Suppressor macrophage treated with lipopolysaccharide for 1 hour (primary cell): ENCODE measurements around the gene CDK18.
"Not testable (repeated sequence)": the region's sequence is repeated elsewhere in the genome, so short reads cannot be mapped to it uniquely, and the experiment has no call there.

Source experiments
- DNase-seq, 3 donors: peaks; one replicate each; pipeline ENCODE4 v3.0.0-alpha.2; 2020 to 2022

CDK18 gene

DNA sequence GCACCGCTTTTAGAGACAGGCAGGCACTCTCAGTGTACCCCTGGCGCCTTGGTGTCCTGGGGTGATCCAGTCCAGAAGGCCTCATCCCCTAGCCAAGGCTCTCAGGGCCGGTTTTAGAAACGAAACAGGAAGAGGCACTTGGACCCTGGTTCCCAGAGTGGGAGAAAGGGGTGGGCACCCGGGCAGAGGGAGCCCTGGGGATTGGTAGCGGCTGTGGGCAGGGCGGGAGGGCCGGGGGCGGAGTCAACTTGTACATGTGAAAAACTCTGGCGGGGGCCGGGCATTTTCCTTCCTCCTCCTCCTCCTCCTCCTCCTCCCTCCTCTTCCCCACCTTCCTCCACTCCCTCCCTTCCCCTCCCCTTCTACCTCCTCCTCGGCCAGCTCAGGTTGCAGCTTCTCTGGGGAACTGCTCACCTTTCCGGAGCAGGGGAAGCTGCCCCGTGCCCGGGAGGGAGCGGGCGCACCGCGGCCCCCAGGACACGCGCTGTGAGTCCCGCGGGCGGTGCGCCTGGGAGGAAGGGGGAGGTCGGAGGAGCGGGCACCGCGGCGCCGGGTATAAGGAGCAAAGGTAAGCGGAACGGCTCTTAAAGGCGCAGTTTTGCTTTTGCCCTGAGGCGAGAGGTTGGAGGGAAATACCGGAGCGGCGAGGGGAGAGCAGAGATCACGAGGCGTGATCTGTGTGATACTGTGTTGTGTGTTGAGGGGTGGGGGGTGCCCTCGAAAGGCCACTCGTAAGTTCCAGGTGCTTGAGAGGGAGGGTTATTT, at the start of gene CDK18:
Gene CDK18 (plus strand): TSS at position 359 of the 765 bp plus-strand sequence. CDS start 18,499 bp downstream, outside the sequence.
- DNase-seq = peak; percentile 82 to 93 (median 87)

DNA sequence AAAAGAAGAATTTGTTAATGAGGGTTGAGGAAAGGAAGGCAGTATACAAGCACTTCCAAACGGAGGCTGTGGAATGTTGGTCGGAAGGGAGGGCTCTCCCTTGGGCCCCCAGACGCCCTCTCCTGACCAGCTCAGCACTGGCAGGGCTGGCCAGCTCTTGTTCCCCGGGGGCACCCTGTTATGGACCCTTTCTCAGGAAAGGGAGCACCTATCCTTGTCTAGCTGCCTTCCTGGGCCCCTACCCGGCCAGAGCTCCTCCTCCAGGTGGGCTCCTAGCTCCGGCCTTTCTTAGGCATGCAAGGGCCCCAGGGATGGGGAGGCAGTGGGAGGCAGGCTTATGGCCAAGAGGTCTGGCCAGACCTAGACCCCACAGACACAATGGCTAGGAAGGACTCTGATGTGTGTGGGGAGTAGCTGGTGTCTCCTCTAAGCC, 49.5 kb upstream of the CDK18 start:
- no peak for DNase-seq

DNA sequence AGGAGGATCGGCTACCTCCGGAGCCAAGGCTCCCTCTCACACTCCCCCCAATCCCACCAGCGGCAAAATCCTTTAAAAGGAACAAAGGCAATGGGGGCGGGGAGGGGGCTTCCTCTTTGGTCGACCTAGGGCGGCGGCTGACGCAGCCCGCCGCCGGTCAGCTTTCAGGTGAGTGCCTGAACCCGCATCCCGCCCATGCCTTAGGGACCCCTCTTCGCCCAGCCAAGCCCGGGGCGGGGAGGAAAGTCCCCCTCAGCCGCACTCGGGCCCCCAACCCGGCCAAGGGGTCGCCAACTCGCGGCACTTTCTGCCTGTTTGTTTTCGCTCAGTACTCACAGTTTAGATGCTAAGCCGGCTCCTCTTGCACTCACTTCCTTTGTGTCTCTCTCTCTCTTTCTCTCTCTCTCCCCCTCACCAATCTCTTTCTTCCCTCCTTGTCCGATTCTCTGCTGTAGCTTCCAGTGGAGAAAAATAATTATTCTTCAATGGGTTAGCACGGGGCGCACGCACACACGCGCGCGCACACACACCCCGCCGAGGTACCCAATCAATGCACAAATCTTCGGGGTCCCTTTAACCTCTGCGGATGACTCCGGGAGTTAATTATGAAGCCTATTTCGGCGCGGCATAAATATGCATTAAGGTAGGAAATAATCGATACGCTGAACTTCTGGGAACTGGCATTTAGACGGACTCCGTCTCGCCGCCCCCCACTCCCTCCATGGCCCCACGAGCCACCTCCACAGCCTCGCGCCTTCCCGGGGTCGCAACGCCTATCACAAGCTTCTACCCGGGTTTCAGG, 48.7 kb upstream of the CDK18 start, which contains the start of gene BLACAT1:
Gene BLACAT1 (minus strand): TSS at position 465 of the 802 bp plus-strand sequence.
- no peak for DNase-seq

GRCh38 chr1:205456383-205456867, 48.0 kb upstream of the CDK18 start:
- no peak for DNase-seq

DNA sequence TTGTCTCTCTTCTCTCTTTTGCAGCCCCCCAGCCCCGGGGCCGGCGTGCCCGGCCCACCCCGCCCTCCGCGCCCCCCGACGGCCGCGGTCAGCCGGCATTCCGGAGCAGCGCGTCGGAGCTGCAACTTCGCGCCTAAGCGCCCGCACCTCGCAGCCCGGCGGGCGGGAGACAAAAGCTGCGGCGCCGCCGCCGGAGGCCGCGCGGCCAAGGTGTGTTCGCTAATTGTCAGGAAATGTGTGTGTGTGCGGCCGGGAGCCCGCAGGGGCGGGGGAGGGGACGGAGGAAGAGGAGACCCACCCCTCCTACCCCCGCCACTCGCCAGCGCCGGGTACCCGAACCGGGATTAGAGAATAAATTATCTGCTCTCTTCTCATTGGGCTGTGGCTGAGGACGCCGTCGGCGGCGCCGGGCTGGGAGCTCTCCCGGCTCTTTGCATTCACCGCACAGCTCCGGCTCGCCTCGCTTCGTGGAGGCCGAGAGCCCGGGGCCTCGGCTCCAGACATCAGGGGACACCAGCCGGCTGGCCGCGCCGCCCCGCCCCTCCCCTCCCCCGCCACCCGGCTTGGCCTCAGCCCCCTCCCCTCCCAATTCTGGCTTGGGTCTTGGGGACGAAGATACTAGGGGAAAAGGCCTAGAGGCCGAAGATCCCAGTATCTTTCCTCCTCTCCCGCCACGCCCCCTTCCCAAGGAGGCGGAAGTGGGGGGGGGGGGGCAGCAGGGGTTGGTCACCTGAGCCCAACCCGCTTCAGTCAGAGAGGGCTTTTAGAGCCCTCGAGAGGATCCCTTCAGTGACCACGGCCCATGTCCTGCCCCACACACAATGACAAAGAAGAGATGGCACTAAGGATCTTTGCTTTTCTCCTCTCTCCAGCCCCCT, 47.4 kb upstream of the CDK18 start:
- DNase-seq = no peak

- peak; percentile 41 to 64 (median 54) for DNase-seq
Measured at GRCh38 chr1:205458777-205459566, 45.5 kb upstream of the CDK18 start.

DNA sequence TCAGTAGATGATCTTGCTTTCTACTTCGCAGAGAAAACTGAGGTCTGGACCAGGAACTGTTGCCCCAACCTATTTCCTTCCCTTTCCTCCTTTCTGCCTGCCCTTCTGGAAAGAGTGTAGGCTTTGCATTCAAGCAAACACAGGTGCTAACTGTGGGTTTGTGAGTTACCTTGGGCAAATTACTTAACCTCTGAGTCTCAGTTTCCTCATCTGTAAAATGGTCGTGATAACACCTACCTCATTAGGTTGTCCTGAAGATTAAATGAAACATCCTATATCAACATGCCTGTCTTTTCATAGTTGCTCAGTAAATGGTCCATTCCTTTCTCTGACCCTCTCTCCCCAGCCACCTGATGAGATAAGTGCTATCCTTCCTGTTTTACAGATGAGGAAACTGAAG, 39.1 kb upstream of the CDK18 start:
- no peak for DNase-seq

GRCh38 chr1:205466595-205467220, 37.8 kb upstream of the CDK18 start:
- no peak for DNase-seq

DNA sequence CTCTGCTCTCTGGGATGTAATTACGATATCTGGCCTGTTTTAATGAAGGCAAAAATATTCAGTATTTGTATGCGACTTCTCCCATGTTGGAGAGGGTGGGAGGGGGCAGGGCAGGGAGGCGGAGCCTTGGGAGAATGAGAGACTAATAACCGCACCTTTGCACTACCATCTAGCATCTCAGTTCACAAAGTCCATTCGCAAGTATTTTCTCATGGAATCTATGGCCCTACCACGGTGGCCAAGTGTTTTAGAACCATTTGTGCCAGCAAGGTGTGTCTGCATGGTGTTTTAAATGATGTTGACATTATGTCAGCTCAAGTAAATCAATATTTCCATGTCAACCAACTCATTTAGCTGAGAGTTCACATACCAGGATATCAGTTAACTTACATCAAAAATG, 34.3 kb upstream of the CDK18 start:
- no peak for DNase-seq

- no peak for DNase-seq
Measured at GRCh38 chr1:205472737-205473441, 31.6 kb upstream of the CDK18 start.

- DNase-seq = no peak
Measured at GRCh38 chr1:205473475-205473874, 31.0 kb upstream of the CDK18 start.

- no peak for DNase-seq
Measured at GRCh38 chr1:205473966-205474365, 30.5 kb upstream of the CDK18 start.

GRCh38 chr1:205474571-205474970, 29.9 kb upstream of the CDK18 start:
- DNase-seq = no peak

DNA sequence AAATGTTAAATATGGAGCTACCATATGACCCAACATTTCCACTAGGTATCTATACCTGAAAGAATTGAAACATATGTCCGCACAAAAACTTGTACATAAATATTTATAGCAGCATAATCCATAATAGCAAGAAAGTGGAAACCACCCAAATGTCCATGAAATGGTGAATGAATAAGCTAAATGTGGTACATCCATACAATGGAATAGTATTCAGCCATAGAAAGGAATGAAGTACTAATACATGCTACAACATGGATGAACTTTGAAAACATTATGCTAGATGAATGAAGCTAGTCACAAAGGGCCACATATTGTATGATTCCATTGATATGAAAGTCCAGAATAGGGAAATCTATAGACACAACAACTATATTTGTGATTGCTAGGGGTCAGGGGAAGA, 28.6 kb upstream of the CDK18 start:
- DNase-seq = no peak

GRCh38 chr1:205476648-205477047, 27.8 kb upstream of the CDK18 start:
- no peak for DNase-seq

DNA sequence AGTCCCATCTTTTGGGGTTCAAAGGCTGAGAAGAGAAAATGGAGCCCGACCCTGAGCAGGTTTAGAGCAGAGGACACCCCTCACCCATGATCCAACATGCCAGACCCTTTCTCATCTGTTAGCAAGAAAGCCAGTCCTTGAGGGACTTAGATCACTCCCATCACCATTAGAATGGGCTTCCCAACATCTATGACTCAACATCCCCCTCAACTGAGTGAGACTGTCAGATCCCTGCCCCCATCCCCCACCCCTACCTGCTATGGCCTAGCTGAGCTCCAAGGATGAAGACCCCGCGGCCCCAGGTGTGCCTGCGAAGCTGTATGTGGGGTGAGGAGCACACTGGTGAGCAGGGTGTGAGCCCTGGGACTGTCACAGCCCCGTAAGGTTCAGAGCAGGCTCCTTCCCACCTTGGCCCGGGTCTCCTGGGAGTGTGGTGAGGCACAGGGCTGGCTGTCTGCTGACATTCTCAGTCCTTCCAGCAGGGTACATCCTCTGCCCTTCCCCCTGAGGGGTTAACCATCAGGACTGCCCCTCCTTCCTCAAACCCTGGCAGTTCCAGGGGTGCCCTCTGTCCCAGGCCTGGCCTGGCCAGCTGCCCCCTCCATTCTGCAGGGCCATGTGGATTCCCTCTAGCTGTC, 27.2 kb upstream of the CDK18 start:
- DNase-seq = no peak

DNA sequence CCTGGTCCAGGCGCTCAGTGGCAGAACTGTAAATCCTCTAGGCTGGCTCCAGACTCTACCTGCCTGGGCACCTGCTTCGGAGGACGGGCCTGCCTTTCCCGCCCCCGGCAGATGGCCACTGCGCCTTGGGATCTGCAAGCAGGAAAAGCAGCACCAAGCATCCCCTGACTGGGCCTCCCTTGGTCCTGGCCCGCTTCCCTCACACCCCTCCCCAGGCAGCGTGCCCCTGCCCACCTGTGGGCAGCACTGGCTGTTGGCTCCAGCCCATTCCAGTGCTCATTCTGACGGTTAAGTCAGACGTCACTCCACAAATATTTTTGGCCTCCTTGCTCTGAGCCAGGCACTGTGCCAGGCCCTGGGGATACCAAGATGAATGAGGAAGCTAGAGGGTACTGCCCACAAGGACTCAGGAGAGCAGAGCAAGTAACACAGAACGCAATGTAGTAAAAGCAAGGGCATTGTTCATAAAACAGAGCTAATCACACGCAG, 26.7 kb upstream of the CDK18 start:
- no peak for DNase-seq

DNA sequence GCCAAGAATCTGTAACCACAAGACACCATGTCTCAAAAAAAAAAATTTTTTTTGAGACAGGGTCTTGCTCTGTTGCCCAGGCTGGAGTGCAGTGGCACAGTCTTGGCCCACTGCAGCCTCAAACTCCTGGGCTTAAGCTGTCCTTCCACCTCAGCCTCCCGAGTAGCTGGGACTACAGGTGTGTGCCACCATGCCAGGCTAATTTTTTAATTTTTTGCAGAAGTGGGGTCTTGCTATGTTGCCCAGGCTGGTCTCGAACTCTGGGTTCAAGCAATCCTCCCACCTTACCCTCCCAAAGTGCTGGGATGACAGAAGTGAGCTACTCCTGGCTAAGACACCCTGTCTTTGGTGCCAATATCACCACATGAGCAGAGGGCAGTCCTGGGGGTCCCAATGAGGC, 25.5 kb upstream of the CDK18 start:
- not testable (repeated sequence) for DNase-seq

- DNase-seq = no peak
Measured at GRCh38 chr1:205480349-205480985, 24.0 kb upstream of the CDK18 start.

- DNase-seq = no peak
Measured at GRCh38 chr1:205481218-205481617, 23.3 kb upstream of the CDK18 start.
